ENCODE measurements around the gene TSEN2. TPM values are rescaled to one million over a fixed set of nuclear protein-coding genes. Genes with fewer than 3 reads are reported as not detected.

The TSEN2 gene
- polyA plus RNA-seq, 2 of the 4 experiments (the other 2 are of a cell fraction), result 24.9 to 33.1 TPM

GRCh38 chr3:12556690-12557472, 72.6 kb downstream of the TSEN2 start, which contains the start of gene MKRN2:
TSS of gene MKRN2 (plus strand) at chr3:12557087. CDS start at chr3:12557151, 64 bp downstream.
- ChIA-PET POLR2A (interaction anchor here (0.7 to 1.2 kb wide), 2 partner anchors 73 to 107 kb away, joined by 3 to 4 read pairs; partner anchors contain the start of gene TSEN2), CTCF (interaction anchor here (0.8 to 1.2 kb wide), 2 partner anchors 14 to 124 kb away, joined by 3 to 4 read pairs; no protein-coding TSS in a partner anchor)
- H3K4me3 ChIP-seq, result peak within 1 kb of the TSS; percentile 86
- peak within 1 kb of the TSS; percentile 98 for H3K4me2 ChIP-seq
- 1% methylated on average over 15 of the region's 77 CpGs for WGBS (ENCODE audit: missing lambda C conversion rate)
- peak within 1 kb of the TSS; percentile 92 to 93 for H3K27ac ChIP-seq
- no peaks in the 10 kb centered on the region for H3K9me3 ChIP-seq
- DNase-seq (ENCODE audit: low read depth in 1 of 2, low spot score in 1 of 2), result peak; percentile 74 to 91
- H3K4me1 ChIP-seq, result peaks cover 23% of the 10 kb centered on the region
- no peak for FAIRE-seq
- ATAC-seq, result peak; percentile 91 to 96
- TF ChIP-seq CBX2 (IDR thresholded peaks at IDR 0.05; ENCODE audit: borderline replicate concordance, low read depth) (no peak), REST (IDR thresholded peaks at IDR 0.05) (no peak), MAX (IDR thresholded peaks at IDR 0.05) (peak; percentile 92), ZSCAN20 (CRISPR knock-in tag; IDR thresholded peaks at IDR 0.05) (no peak), BCL3 (IDR thresholded peaks at IDR 0.05) (peak; percentile 93; the same call in 2 of the 3 replicates), HDAC2 (IDR thresholded peaks at IDR 0.05) (no peak), MAZ (IDR thresholded peaks at IDR 0.05; ENCODE audit: borderline replicate concordance, low read depth, low read length) (0 out of 2 replicates have a peak, but pooled peaks have one; percentile 53), ZC3H11A (IDR thresholded peaks at IDR 0.05) (no peak), NPAS2 (CRISPR knock-in tag; IDR thresholded peaks at IDR 0.05; ENCODE audit: borderline replicate concordance) (no peak), GATA3 (IDR thresholded peaks at IDR 0.05; ENCODE audit: borderline replicate concordance) (peak; percentile 24; the same call in 1 of the 2 replicates), TFCP2L1 (CRISPR knock-in tag; IDR thresholded peaks at IDR 0.05) (0 out of 2 replicates have a peak, but pooled peaks have one; percentile 31), ELK1 (IDR thresholded peaks at IDR 0.05; ENCODE audit: low read depth, low read length) (no peak), FOXS1 (CRISPR knock-in tag; IDR thresholded peaks at IDR 0.05) (no peak), SMC3 (IDR thresholded peaks at IDR 0.05) (no peak), BHLHE40 (IDR thresholded peaks at IDR 0.05; ENCODE audit: low read depth, low read length) (0 out of 2 replicates have a peak, but pooled peaks have one; percentile 18), RFX5 (IDR thresholded peaks at IDR 0.05) (0 out of 2 replicates have a peak, but pooled peaks have one; percentile 52), RARB (CRISPR knock-in tag; IDR thresholded peaks at IDR 0.05) (no peak), CHD2 (IDR thresholded peaks at IDR 0.05; ENCODE audit: low read length, partially characterized antibody) (no peak), CHD4 (IDR thresholded peaks at IDR 0.05; ENCODE audit: borderline replicate concordance) (no peak), NFE2L2 (conservative IDR thresholded peaks at IDR 0.05; ENCODE audit: low read length) (no peak), EP300 (IDR thresholded peaks at IDR 0.05) (no peak), HOXB5 (CRISPR knock-in tag; IDR thresholded peaks at IDR 0.05) (0 out of 2 replicates have a peak, but pooled peaks have one; percentile 31), CBX8 (IDR thresholded peaks at IDR 0.05) (no peak), EHMT2 (IDR thresholded peaks at IDR 0.05; ENCODE audit: low read depth) (no peak), HOXB13 (CRISPR knock-in tag; IDR thresholded peaks at IDR 0.05; ENCODE audit: low read depth) (no peak), ZNF302 (CRISPR knock-in tag; IDR thresholded peaks at IDR 0.05) (no peak), RAD21 (conservative IDR thresholded peaks at IDR 0.05 in 1 of 2, IDR thresholded peaks at IDR 0.05 in 1 of 2) (peak in 1 of 2 experiments; percentile 18; a peak in 2 of 5 replicates), USF2 (IDR thresholded peaks at IDR 0.05) (no peak), MAFK (IDR thresholded peaks at IDR 0.05; ENCODE audit: partially characterized antibody) (no peak)
- TF ChIP-seq, protein P1, sequence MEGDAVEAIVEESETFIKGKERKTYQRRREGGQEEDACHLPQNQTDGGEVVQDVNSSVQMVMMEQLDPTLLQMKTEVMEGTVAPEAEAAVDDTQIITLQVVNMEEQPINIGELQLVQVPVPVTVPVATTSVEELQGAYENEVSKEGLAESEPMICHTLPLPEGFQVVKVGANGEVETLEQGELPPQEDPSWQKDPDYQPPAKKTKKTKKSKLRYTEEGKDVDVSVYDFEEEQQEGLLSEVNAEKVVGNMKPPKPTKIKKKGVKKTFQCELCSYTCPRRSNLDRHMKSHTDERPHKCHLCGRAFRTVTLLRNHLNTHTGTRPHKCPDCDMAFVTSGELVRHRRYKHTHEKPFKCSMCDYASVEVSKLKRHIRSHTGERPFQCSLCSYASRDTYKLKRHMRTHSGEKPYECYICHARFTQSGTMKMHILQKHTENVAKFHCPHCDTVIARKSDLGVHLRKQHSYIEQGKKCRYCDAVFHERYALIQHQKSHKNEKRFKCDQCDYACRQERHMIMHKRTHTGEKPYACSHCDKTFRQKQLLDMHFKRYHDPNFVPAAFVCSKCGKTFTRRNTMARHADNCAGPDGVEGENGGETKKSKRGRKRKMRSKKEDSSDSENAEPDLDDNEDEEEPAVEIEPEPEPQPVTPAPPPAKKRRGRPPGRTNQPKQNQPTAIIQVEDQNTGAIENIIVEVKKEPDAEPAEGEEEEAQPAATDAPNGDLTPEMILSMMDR (IDR thresholded peaks at IDR 0.05), result no peak
